ENCODE results near the gene EFCAB6. TPM values are rescaled to one million over a fixed set of nuclear protein-coding genes. Genes with fewer than 3 reads are reported as not detected.

The EFCAB6 gene
- total RNA-seq, 2 donors from 2014 or later: 3.3 to 10.5 TPM

DNA sequence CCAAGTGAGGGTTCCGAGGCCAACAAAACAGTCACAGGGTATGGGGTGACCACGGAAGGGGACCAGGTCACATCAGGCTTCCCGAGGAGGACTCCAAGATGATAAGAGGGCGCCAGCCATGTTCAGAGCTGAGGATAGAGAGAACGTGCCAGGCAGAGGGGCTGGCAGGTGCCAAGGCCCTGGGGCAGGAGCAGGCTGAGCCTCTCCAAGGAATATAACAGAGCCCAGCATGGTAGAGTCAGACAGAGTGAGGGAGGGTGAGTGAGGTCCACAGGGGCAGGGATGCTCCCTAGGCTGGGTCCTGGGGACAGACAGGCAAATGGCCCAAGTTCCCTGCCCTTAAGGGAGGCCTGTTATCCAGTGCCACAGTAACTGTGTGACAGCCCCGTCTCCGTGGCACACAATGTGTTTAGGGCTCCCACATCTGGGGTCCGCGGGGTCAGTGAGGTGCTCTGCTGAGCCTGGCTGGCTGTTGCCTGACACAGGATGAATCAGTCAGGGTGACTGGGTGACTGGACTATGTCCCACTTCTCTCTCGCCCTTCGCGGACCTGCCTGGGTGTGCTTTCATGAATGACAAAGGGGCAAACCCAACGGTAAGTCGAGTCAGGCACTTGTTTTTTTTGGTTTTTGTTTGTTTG lies 295.0 kb downstream of the EFCAB6 start:
- H3K36me3 ChIP-seq: no peaks in the 10 kb centered on the region
- H3K27me3 ChIP-seq (replicated peaks; ENCODE audit: insufficient read depth): peaks cover 2% of the 10 kb centered on the region
- H3K9me3 ChIP-seq: no peaks in the 10 kb centered on the region

DNA sequence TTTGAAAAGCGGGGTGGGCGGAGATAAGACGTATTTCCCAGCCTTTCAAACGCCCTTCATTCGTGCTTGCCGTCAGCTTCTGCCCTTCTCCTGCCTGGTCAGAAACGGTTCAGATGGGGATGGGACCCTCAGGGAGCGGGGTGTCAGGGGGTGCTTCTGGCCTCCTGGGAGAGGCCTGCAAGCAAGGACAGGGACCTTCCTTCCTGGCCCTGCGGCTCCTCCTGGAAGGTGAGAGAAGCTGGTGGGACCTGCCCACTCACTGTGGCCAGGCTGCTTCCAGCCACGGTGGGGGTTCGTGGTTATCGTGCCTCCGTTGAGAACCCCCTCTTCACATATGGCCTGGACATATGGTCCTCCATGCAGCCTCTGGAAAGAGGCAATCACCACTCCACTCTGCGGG lies 295.7 kb downstream of the EFCAB6 start:
- TF ChIP-seq POLR2A (IDR thresholded peaks at IDR 0.05) (no peak), POLR2AphosphoS5 (IDR thresholded peaks at IDR 0.05) (no peak)
- TF ChIP-seq, protein P1, sequence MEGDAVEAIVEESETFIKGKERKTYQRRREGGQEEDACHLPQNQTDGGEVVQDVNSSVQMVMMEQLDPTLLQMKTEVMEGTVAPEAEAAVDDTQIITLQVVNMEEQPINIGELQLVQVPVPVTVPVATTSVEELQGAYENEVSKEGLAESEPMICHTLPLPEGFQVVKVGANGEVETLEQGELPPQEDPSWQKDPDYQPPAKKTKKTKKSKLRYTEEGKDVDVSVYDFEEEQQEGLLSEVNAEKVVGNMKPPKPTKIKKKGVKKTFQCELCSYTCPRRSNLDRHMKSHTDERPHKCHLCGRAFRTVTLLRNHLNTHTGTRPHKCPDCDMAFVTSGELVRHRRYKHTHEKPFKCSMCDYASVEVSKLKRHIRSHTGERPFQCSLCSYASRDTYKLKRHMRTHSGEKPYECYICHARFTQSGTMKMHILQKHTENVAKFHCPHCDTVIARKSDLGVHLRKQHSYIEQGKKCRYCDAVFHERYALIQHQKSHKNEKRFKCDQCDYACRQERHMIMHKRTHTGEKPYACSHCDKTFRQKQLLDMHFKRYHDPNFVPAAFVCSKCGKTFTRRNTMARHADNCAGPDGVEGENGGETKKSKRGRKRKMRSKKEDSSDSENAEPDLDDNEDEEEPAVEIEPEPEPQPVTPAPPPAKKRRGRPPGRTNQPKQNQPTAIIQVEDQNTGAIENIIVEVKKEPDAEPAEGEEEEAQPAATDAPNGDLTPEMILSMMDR (IDR thresholded peaks at IDR 0.05): no peak
- no peaks in the 10 kb centered on the region for H3K36me3 ChIP-seq
- DNase-seq (ENCODE audit: low spot score): no peak
- no peaks in the 10 kb centered on the region for H3K9me3 ChIP-seq
- WGBS: 66% methylated on average over 14 of the region's 14 CpGs
- H3K27ac ChIP-seq: no peak overlapping the region
- intact Hi-C loops (cut with DNase I): no loop called here
- no peaks in the 10 kb centered on the region for H3K4me1 ChIP-seq (replicated peaks)
- peaks cover 2% of the 10 kb centered on the region for H3K27me3 ChIP-seq (replicated peaks; ENCODE audit: insufficient read depth)
- no peak overlapping the region for H3K4me3 ChIP-seq

More for the DNA sequence above, 295.0 kb downstream of the EFCAB6 start:
- TF ChIP-seq, protein P1 (IDR thresholded peaks at IDR 0.05): no peak
- TF ChIP-seq POLR2A (IDR thresholded peaks at IDR 0.05) (no peak), POLR2AphosphoS5 (IDR thresholded peaks at IDR 0.05) (no peak)
- intact Hi-C loops (cut with DNase I): no loop called here
- no peaks in the 10 kb centered on the region for H3K4me1 ChIP-seq (replicated peaks)
- no peak overlapping the region for H3K4me3 ChIP-seq
- 87% methylated on average over 14 of the region's 14 CpGs for WGBS
- no peak for DNase-seq (ENCODE audit: low spot score)
- H3K27ac ChIP-seq: no peak overlapping the region

DNA sequence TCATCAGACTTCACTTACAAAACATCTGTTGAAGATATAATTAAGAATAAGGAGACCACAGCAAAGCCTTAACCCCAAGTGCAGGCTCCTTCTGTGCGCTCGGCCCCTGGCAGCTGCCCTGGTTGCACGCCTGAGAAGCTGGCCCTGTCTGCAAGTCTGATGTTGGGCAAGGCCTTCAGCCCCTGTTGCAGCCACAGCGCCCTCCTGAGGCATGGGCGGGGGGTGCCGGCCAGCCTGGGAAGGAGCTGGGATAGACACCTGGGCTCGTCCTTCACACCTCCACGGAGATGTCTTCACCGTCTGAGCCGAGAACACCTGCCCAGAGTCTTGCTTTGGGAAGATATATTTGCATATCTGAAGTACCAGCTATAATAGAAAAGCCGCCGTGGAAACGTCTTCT lies 296.2 kb downstream of the EFCAB6 start:
- DNase-seq (ENCODE audit: low spot score): no peak
- TF ChIP-seq, protein P1 (IDR thresholded peaks at IDR 0.05): no peak
- TF ChIP-seq POLR2A (IDR thresholded peaks at IDR 0.05) (no peak), POLR2AphosphoS5 (IDR thresholded peaks at IDR 0.05) (no peak)
- Histone ChIP-seq H3K36me3 (no peaks in the 10 kb centered on the region), H3K4me3 (no peak overlapping the region), H3K9me3 (no peaks in the 10 kb centered on the region), H3K27ac (no peak overlapping the region), H3K4me1 (replicated peaks) (no peaks in the 10 kb centered on the region), H3K27me3 (replicated peaks; ENCODE audit: insufficient read depth) (peaks cover 2% of the 10 kb centered on the region)
- intact Hi-C loops (cut with DNase I): no loop called here
- WGBS: 65% methylated on average over 13 of the region's 13 CpGs

DNA sequence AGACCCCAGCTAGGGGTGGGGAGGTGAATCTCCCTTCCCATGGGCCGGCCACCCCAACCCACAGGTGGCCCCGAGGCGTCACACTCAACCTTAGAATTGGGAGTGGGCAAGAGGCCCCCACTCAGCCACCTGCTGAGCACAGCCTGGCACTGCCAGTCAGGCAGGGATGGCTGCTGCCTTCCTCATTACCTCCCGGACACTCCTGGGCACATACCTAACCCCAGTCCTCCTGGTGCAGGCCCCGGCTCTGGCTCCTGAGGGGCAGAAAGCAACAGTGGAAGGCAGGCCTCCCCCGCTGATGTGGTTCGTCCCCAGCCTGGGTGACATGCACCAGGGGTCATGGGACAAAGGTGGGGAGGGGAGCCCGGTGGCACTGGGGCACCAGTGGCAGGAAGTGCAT lies 296.7 kb downstream of the EFCAB6 start:
- Histone ChIP-seq H3K4me1 (replicated peaks) (no peaks in the 10 kb centered on the region), H3K9me3 (no peaks in the 10 kb centered on the region), H3K27me3 (replicated peaks; ENCODE audit: insufficient read depth) (no peaks in the 10 kb centered on the region), H3K36me3 (no peaks in the 10 kb centered on the region), H3K27ac (no peak overlapping the region), H3K4me3 (no peak overlapping the region)
- 86% methylated on average over 4 of the region's 8 CpGs for WGBS
- intact Hi-C loops (cut with DNase I): no loop called here
- TF ChIP-seq POLR2AphosphoS5 (IDR thresholded peaks at IDR 0.05) (no peak), POLR2A (IDR thresholded peaks at IDR 0.05) (no peak)
- TF ChIP-seq, protein P1 (IDR thresholded peaks at IDR 0.05): no peak
- no peak for DNase-seq (ENCODE audit: low spot score)

DNA sequence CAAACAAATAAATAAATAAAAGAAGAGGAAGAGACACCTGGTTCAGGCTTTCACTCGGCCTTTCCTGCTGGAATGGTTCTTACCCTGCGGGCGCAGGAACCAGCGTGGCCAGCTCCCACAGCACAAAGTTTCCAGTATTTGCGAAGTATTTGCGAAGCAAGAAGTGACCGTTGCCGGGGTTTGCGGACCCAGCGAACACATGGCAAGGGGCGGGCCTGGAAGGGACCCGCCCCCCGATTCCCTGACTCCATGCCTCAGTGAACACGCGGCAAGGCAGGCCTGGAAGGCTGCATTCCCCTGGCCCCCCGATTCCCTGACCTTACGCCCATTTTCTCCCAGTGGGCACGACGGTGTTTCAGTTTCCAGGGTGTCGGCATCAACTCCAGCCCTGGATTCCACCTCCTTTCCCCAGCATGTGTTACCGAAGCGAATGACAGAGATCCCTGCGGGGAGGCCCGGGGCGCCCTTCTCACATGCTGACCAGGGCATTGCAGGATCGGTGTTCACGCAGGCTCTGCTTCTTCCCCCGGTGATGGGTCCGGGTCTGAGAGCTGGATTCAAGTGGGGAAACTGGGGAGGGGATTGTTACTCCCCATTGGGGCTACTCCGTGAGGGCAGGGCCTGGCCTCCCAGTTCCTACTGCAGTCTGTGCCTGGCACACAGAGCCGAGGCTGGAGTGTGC lies 297.5 kb downstream of the EFCAB6 start:
- H3K36me3 ChIP-seq: no peaks in the 10 kb centered on the region
- H3K4me1 ChIP-seq (replicated peaks): no peaks in the 10 kb centered on the region
- H3K9me3 ChIP-seq: no peaks in the 10 kb centered on the region
- 85% methylated on average over 31 of the region's 31 CpGs for WGBS
- TF ChIP-seq POLR2AphosphoS5 (IDR thresholded peaks at IDR 0.05) (no peak), POLR2A (IDR thresholded peaks at IDR 0.05) (no peak)
- TF ChIP-seq, protein P1 (IDR thresholded peaks at IDR 0.05): no peak
- intact Hi-C loops (cut with DNase I): no loop called here
- no peaks in the 10 kb centered on the region for H3K27me3 ChIP-seq (replicated peaks; ENCODE audit: insufficient read depth)
- no peak overlapping the region for H3K4me3 ChIP-seq
- DNase-seq (ENCODE audit: low spot score): no peak
- no peak overlapping the region for H3K27ac ChIP-seq
